ENCODE results near the gene OPRL1.

Gene OPRL1

DNA sequence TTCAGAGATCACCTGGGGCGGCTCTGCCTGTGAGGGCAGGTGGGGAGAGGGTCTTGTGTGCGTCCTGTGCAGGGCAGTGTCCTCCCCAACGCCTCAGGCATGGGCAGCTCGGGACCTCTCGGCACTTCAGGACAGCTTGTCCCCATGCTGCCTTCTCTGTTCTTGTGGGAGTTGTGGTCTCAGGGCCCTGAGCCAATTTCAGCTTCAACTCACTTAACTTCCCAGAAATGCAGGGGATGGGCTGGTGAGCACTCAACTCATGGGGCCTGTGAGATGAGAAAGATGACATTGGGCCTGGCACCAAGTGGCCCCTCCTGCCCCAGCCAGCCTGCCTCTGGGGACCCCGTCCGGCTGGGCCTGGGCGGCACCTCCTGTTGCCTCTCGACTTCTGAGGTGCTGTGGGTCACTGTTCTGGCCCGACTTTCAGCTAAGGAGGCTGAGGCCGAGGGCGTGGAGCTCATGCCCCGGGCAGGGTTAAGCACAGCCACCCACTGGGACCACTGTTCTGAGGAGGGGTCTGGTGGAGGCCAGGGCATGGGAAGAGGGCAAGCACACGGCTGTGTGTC, 7.3 kb upstream of the OPRL1 start:
- Histone ChIP-seq H3K4me3 (ENCODE audit: low read depth, low read length) (no peak overlapping the region), H3K27ac (no peak overlapping the region), H3K36me3 (no peaks in the 10 kb centered on the region), H3K27me3 (ENCODE audit: insufficient read depth, low read depth, severe bottlenecking) (no peaks in the 10 kb centered on the region), H3K9me3 (ENCODE audit: severe bottlenecking) (no peaks in the 10 kb centered on the region)
- no peak for DNase-seq
- TF ChIP-seq, protein P1, sequence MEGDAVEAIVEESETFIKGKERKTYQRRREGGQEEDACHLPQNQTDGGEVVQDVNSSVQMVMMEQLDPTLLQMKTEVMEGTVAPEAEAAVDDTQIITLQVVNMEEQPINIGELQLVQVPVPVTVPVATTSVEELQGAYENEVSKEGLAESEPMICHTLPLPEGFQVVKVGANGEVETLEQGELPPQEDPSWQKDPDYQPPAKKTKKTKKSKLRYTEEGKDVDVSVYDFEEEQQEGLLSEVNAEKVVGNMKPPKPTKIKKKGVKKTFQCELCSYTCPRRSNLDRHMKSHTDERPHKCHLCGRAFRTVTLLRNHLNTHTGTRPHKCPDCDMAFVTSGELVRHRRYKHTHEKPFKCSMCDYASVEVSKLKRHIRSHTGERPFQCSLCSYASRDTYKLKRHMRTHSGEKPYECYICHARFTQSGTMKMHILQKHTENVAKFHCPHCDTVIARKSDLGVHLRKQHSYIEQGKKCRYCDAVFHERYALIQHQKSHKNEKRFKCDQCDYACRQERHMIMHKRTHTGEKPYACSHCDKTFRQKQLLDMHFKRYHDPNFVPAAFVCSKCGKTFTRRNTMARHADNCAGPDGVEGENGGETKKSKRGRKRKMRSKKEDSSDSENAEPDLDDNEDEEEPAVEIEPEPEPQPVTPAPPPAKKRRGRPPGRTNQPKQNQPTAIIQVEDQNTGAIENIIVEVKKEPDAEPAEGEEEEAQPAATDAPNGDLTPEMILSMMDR (IDR thresholded peaks at IDR 0.05; ENCODE audit: low read depth, low read length), result no peak

DNA sequence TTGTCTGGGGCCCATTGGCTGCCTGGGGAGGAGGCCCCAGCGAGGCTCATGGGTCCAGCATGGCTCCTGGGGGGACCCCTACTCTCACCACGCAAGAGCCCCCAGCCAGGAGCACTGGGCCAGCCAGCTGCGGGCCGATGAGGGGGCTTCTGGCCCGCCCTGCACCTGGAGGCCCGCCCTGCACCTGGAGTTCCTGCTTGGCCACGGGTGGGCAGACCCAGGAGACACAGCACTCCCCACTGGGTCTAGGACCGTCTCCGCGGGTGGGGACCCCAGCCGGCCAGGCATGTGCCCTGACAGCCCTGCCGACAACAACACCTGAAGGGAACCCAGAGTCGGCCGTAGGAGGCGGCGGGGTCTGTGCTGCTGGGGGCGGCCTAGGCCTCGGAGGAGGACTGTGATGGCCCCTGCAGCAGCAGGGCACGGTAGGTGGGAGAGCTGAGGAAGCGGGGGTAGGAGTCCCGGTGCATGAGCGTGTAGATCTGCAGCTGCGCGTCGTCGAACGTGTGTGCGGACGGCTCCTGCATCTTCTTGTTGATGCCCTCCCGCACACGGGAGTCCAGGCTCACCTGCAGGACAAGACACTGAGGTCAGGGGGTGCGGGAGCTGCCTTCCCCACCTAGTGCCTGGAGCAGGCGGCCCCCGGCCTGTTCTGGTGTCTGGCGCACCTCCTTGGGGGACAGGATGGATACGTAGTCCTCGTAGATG, 6.3 kb upstream of the OPRL1 start:
- Histone ChIP-seq H3K4me3 (ENCODE audit: low read depth, low read length) (no peak overlapping the region), H3K27ac (no peak overlapping the region), H3K36me3 (no peaks in the 10 kb centered on the region), H3K9me3 (ENCODE audit: severe bottlenecking) (no peaks in the 10 kb centered on the region), H3K27me3 (ENCODE audit: insufficient read depth, low read depth, severe bottlenecking) (no peaks in the 10 kb centered on the region)
- DNase-seq, result no peak
- TF ChIP-seq, protein P1 (IDR thresholded peaks at IDR 0.05; ENCODE audit: low read depth, low read length), result no peak

DNA sequence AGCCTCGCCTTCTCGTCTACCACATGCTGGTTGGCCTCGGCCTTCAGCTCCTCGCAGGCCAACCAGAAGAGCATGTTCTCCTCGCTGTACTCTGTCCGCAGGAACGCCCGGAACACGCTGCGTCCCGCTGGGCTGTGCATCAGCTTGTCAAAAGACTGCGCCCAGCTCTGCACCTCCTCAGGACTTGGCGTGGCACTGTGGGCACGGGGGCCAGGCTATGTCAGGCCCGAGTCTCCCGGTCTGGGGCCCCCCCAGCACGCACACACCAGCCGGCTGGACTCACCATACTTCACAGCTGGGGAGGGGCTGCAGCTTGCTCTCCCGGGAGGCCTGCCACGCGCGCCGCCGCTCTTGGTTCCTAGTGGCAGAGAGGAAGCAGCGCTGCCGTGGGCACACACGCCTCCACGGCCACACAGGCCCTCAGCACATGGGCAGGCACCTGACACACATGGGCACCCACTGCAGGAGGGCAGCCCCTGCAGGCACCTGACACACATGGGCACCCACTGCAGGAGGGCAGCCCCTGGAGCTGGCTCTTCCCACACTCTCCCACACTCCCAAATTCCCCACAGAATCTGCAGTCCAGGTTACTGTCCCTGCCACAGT, 5.6 kb upstream of the OPRL1 start:
- TF ChIP-seq, protein P1 (IDR thresholded peaks at IDR 0.05; ENCODE audit: low read depth, low read length), result no peak
- no peak for DNase-seq
- Histone ChIP-seq H3K27me3 (ENCODE audit: insufficient read depth, low read depth, severe bottlenecking) (no peaks in the 10 kb centered on the region), H3K36me3 (no peaks in the 10 kb centered on the region), H3K9me3 (ENCODE audit: severe bottlenecking) (no peaks in the 10 kb centered on the region), H3K27ac (no peak overlapping the region), H3K4me3 (ENCODE audit: low read depth, low read length) (no peak overlapping the region)

DNA sequence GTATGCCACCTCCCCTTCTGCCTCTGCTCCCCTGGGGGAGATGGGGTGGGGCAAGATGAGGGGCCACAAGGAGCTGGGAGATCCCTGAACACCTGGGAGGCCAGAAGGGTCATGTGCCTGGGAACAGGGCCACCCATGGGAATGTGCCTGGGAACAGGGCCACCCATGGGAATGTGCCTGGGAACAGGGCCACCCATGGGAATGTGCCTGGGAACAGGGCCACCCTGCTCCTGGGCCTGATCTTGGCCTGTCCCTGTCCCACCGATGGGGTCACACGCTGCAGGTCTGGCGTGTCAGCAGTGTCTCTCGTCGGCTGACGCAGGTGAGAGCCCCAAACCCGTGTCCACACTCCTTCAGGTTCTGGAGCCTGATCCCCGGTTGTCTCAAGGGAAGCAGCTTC, 4.9 kb upstream of the OPRL1 start:
- Histone ChIP-seq H3K36me3 (no peaks in the 10 kb centered on the region), H3K27ac (no peak overlapping the region), H3K9me3 (ENCODE audit: severe bottlenecking) (no peaks in the 10 kb centered on the region), H3K4me3 (ENCODE audit: low read depth, low read length) (no peak overlapping the region), H3K27me3 (ENCODE audit: insufficient read depth, low read depth, severe bottlenecking) (no peaks in the 10 kb centered on the region)
- no peak for DNase-seq
- TF ChIP-seq, protein P1 (IDR thresholded peaks at IDR 0.05; ENCODE audit: low read depth, low read length), result no peak

DNA sequence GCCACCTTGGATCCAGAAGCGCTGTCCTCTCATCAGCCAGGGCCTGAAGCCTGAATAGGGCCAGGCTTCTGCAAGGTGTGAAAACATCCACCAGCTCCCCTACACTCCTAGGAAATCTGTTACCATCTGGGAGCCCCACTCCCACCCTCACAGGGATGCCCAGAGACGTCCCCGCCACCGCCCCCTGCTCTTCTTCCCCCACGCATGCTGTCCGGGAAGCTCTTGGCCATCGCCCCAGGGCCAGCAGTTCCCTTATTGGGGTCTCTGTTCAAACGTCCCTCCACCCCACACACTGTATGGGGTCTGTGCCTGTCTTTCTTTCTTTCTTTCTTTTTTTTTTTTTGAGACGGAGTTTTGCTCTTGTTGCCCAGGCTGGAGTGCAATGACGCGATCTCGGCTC, 4.3 kb upstream of the OPRL1 start:
- Histone ChIP-seq H3K27ac (no peak overlapping the region), H3K4me3 (ENCODE audit: low read depth, low read length) (no peak overlapping the region), H3K27me3 (ENCODE audit: insufficient read depth, low read depth, severe bottlenecking) (no peaks in the 10 kb centered on the region), H3K36me3 (no peaks in the 10 kb centered on the region), H3K9me3 (ENCODE audit: severe bottlenecking) (no peaks in the 10 kb centered on the region)
- DNase-seq, result no peak
- TF ChIP-seq, protein P1 (IDR thresholded peaks at IDR 0.05; ENCODE audit: low read depth, low read length), result no peak

Data from WERI-Rb-1 (cell line).